GM21723 (cell line): ENCODE data around the gene RAB36.

ENCODE experiments used
- ATAC-seq: cut with Tn5 transposase; IDR thresholded peaks from one replicate; pipeline ENCODE4 v1.9.1; 2021; ENCODE audit warnings: mild to moderate bottlenecking, moderate library complexity; ENCODE audit not compliant: unreplicated experiment

Gene RAB36

GRCh38 chr22:23180301-23180892 is 35.1 kb downstream of the RAB36 start, which contains the start of gene BCR:
BCR (plus strand) TSS chr22:23180509; CDS start chr22:23180961, 452 bp downstream.
- ATAC-seq = no peak

DNA sequence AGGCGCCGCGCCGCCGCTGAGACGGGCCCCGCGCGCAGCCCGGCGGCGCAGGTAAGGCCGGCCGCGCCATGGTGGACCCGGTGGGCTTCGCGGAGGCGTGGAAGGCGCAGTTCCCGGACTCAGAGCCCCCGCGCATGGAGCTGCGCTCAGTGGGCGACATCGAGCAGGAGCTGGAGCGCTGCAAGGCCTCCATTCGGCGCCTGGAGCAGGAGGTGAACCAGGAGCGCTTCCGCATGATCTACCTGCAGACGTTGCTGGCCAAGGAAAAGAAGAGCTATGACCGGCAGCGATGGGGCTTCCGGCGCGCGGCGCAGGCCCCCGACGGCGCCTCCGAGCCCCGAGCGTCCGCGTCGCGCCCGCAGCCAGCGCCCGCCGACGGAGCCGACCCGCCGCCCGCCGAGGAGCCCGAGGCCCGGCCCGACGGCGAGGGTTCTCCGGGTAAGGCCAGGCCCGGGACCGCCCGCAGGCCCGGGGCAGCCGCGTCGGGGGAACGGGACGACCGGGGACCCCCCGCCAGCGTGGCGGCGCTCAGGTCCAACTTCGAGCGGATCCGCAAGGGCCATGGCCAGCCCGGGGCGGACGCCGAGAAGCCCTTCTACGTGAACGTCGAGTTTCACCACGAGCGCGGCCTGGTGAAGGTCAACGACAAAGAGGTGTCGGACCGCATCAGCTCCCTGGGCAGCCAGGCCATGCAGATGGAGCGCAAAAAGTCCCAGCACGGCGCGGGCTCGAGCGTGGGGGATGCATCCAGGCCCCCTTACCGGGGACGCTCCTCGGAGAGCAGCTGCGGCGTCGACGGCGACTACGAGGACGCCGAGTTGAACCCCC is 35.8 kb downstream of the RAB36 start:
- ATAC-seq = no peak

DNA sequence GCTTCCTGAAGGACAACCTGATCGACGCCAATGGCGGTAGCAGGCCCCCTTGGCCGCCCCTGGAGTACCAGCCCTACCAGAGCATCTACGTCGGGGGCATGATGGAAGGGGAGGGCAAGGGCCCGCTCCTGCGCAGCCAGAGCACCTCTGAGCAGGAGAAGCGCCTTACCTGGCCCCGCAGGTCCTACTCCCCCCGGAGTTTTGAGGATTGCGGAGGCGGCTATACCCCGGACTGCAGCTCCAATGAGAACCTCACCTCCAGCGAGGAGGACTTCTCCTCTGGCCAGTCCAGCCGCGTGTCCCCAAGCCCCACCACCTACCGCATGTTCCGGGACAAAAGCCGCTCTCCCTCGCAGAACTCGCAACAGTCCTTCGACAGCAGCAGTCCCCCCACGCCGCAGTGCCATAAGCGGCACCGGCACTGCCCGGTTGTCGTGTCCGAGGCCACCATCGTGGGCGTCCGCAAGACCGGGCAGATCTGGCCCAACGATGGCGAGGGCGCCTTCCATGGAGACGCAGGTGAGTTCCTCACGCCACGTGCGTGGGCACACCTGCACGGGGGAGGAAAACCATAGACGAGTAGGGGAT is 36.5 kb downstream of the RAB36 start:
- no peak for ATAC-seq

DNA sequence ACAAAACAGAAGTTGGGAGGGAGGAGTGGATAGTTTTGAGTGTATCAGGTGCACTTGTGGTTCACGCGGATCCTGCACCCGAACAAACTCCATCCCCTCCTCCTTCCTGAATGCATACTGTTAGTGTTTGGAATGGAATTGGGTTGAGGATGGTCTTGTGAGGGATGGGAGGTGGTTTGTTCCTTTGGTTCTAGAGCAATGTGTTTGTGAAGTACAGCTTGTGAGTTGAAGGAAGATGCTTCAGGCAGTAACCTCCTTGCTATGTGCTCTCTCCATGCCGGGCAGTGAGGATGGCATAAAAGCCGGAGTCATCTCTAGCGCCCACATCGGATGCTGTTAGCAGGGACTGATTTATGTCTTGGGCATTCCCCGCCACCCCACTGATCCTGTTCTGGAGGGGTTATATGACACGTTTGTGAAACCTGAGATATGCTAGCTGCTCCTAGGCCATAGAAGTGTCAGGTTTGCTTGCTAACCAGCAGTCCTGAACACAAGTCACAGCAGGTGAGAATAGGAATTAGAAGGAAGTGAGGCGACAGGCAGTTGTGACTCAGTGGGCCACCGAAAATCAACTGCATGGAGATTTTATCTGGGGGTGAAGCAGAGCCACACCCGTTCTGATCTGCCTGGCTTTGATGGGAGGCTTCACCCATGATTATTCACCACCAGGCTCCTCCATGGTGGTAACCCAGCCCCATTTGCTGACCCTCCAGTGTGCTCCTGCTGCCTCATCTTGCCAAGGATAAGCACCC is 37.2 kb downstream of the RAB36 start:
- ATAC-seq = no peak

GRCh38 chr22:23183061-23183698 is 37.9 kb downstream of the RAB36 start:
- ATAC-seq = no peak

- ATAC-seq = no peak
Observed at GRCh38 chr22:23184100-23184763, 39.0 kb downstream of the RAB36 start.

GRCh38 chr22:23184764-23185113 is 39.5 kb downstream of the RAB36 start:
- ATAC-seq = no peak

GRCh38 chr22:23187211-23187610 is 41.9 kb downstream of the RAB36 start:
- ATAC-seq = no peak

DNA sequence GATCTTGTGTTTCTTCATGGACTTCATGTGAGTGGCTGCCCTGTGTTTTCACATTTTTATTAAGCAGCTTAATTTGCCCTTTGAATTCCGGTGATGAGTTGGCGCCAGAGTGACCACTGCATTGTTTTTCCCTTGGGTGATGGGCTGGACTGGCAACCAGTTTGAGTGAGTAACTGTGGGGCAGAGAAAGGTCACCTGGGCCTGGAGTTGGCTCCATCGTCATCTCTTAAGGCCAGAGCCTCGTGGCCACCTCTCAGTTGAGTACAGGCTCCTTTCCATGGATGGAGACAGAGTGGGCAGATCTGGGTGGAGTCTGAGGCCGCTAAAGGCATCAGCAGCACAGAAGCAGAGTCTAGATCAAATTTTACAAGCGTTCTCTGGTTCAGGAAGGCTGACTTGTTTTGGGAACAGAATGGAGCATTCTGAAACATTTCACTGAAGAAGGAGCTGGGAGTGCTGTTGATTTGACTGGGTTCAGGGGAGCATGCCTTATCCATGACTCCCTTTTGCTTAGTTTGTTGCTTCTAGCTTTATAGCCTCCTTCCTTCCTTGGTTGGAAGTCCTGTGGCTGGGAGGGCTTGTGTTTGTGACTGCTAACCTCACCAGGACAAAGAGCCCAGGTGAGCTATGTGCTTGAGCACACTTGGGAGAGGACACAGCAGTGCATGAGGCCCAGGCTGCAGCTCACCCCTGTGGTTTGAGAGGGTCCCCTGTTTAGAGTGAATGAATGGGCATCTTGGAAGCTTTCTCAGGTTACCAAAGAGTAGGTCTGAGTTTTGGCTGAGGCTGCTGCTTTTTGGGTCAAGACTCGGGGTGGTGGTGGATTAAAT is 42.8 kb downstream of the RAB36 start:
- ATAC-seq = no peak

DNA sequence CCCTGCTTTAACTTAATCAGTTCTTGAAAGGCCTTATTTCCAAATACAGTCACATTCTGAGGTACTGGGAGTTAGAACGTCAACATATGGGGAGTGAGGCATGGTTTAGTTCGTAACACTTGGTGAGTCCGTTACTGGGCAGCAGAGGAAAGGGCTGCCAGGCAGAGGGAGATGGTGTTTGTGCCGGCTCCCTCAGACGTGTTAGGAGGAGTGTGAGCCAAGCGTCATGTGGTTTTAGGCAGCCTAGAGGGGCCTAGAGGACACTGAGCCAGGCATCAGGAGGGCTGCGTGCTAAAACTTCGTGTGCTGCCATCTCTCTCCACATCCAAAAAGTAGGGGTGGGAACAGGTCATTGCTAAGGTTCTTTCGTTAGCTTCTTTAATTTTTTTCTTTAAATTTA is 45.2 kb downstream of the RAB36 start:
- no peak for ATAC-seq

DNA sequence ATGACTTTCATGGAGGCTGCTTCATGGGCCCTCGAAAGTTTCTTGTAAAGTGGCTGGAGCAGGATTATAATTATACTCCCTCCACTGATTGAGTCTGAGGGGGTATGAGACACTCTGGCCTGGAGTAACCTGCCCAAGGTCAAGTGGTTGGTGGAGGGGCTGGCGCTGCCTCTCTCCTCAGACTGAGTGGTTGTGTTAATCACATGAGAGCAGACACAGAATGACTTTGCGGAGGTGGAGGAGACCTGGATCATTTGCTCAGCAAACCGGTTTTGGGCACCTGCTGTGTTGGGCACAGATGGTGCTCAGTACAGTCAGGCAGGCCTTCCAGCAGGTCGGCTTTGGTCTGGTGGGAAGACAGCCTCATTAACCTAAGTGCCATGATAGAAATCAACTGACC is 46.9 kb downstream of the RAB36 start:
- ATAC-seq = no peak

DNA sequence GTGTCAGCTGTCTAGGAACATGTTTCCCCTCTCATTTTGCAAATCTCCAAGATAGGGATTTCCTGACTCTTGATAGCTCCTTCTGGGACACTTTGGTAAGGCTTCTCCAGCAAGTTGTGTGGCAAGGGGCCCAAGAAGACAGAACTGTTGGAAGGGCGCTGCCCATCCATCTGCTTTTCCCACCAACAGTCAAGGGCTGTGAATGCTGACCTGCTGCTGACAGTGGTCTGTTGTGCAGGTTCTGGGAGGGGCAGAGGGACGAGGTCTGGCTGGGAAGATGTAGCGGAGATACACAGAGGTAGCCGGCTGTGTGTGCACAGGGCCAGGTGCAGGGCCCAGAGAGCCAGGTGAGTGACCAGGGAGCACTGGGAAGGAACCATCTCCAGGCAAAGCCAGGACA is 47.3 kb downstream of the RAB36 start:
- no peak for ATAC-seq

DNA sequence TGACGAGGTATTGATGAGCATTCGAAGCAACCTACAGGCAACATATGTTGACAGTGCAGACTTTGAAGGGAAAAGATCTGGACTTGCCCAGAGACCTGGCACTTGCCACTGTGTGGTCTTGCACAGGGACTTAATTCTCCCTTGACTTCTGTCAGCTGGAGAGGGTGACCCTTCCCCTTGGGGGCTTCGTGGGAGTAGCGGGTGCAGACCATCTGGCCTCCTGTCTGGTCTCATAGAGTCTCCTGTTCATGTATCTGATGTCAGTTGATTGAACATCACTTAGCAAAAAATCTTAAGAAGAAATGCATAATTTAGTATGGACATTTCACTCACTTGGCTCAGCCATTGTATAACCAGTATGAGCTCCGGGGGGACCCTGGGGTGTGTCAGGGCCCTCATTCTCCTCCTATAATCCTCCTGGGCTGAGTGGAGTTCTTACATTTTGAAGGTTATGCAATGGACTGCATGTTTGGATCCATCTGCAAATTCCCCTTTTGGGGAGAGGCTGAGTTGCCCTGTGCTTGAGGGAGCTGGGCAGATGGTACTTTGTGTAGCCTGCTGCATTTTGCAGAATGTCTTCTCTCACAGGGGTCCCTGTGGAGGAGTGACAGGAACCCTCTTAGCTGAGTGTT is 48.0 kb downstream of the RAB36 start:
- ATAC-seq = no peak

GRCh38 chr22:23193882-23194281 is 48.6 kb downstream of the RAB36 start:
- ATAC-seq = no peak

DNA sequence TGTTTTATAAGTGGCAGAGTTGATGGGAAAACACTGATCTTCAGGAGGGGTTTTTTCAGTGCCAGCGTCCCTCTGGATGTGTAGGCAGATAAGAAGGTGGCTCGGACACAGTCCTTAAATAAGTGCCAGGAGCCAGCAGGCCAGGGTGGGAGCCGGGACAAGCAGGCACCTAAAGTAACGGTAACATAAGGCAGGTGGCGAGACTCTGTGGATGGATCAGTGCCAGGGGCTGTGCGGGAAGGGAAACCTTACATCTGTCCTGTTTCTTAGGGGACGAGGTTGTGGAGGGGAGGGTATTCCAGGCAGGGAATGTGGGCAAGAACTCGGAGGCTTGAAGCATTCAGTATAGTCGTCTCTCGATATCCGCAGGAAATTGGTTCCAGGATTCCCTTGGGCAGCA is 50.9 kb downstream of the RAB36 start:
- ATAC-seq = no peak

GRCh38 chr22:23197836-23198235 is 52.6 kb downstream of the RAB36 start:
- no peak for ATAC-seq

DNA sequence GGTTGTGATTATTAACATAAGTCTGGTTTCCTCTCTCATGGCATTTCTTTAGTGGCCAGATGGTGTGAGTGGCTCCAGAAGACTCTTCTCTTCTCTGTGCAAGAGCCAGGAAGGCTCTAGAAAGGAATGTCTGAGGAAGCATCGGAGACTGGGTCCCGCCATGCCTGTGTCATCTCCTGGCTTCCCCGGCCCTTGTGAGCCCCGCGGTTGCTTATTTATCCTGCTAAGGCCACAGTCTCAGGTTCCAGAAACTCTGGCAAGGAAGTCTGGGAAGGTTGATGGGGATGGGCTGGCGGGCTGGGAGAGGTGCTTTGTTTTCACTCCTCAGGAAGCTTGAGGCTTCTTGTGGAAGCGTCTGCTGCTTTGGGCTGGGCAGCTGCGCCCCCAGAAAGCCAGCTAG is 53.9 kb downstream of the RAB36 start:
- no peak for ATAC-seq

- no peak for ATAC-seq
Observed at GRCh38 chr22:23200898-23201297, 55.6 kb downstream of the RAB36 start.

DNA sequence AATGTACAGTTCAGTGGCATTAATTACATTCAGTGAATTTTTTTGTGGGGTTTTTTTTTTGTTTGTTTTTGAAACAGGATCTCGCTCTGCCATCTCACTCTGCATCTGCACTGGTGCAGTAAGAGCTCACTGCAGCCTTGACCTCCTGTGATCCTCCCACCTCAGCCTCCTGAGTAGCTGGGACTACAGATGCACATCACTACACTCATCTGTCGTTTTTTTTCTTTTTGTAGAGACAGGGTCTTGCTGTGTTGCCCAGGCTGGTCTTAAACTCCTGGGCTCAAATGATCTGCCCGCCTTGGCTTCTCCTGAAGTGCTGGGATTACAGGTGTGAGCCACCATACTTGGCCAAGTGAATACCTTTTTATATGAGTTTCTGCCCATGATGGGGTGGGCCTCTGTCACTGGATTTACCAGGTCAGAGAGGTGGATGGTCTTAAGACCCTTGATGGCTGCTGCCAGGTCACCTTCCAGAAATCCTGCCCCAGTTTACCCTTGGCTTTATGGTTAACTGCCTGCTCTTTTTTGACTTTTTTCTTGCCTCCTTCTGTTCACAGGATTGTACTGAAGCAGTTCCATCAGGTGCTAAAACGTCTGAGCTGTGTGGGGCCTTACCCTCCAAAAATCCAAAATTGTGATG is 57.7 kb downstream of the RAB36 start:
- no peak for ATAC-seq
